Muscle layer of duodenum (tissue), 2 donors: ENCODE results near the gene MIA3.
"Not testable (repeated sequence)": the region's sequence is repeated elsewhere in the genome, so short reads cannot be mapped to it uniquely, and the experiment has no call there.

Experiments
- H3K27ac ChIP-seq: one replicate; pipeline ENCODE4 v1.7.0; 2013; ENCODE audit warnings: mild to moderate bottlenecking, low read length
- H3K27me3 ChIP-seq: one replicate; pipeline ENCODE4 v1.7.0; 2013; ENCODE audit warnings: low read depth, mild to moderate bottlenecking, control low read depth, low read length
- H3K36me3 ChIP-seq, 2 donors: one replicate each; pipeline ENCODE4 v1.7.0; 2013; ENCODE audit warnings: low read length in 2 of 2, control low read depth in 1 of 2, mild to moderate bottlenecking in 1 of 2; ENCODE audit not compliant: insufficient read depth in 2 of 2, control insufficient read depth in 1 of 2
- H3K4me1 ChIP-seq, 2 donors: one replicate each; pipeline ENCODE4 v1.7.0; 2013; ENCODE audit warnings: low read length in 2 of 2, mild to moderate bottlenecking in 2 of 2, control low read depth in 1 of 2, moderate library complexity in 1 of 2; ENCODE audit not compliant: insufficient read depth in 2 of 2, control insufficient read depth in 1 of 2
- H3K4me3 ChIP-seq, 2 donors: one replicate each; pipeline ENCODE4 v1.7.0; 2013; ENCODE audit warnings: low read length in 2 of 2, low read depth in 1 of 2, mild to moderate bottlenecking in 1 of 2
- H3K9me3 ChIP-seq, 2 donors: one replicate each; pipeline ENCODE4 v1.7.0; 2013; ENCODE audit warnings: low read length in 2 of 2, control low read depth in 1 of 2, mild to moderate bottlenecking in 1 of 2; ENCODE audit not compliant: control insufficient read depth in 1 of 2
- donor health status: healthy.

The MIA3 gene

GRCh38 chr1:222652676-222653075 is 34.8 kb downstream of the MIA3 start:
- Histone ChIP-seq H3K36me3 (peaks cover 51 to 59% of the 10 kb centered on the region in 2 donors), H3K27me3 (no peaks in the 10 kb centered on the region), H3K4me1 (no peaks in the 10 kb centered on the region), H3K27ac (no peak overlapping the region), H3K4me3 (no peak overlapping the region), H3K9me3 (no peaks in the 10 kb centered on the region)

- H3K27ac ChIP-seq, result peak overlapping the region; percentile 3
- H3K4me3 ChIP-seq, result no peak overlapping the region
- no peaks in the 10 kb centered on the region for H3K27me3 ChIP-seq
- no peaks in the 10 kb centered on the region for H3K4me1 ChIP-seq
- H3K9me3 ChIP-seq, result no peaks in the 10 kb centered on the region
- peaks cover 58 to 65% of the 10 kb centered on the region in 2 donors for H3K36me3 ChIP-seq
Observed at GRCh38 chr1:222653178-222653827, 35.4 kb downstream of the MIA3 start.

- no peaks in the 10 kb centered on the region for H3K27me3 ChIP-seq
- no peaks in the 10 kb centered on the region for H3K9me3 ChIP-seq
- H3K4me1 ChIP-seq, result no peaks in the 10 kb centered on the region
- peak overlapping the region in 1 of 2 donors; percentile 16 for H3K4me3 ChIP-seq
- peaks cover 71 to 79% of the 10 kb centered on the region in 2 donors for H3K36me3 ChIP-seq
- H3K27ac ChIP-seq, result no peak overlapping the region
Observed at GRCh38 chr1:222654849-222655248, 37.0 kb downstream of the MIA3 start.

GRCh38 chr1:222656391-222657155 is 38.7 kb downstream of the MIA3 start:
- Histone ChIP-seq H3K36me3 (peaks cover 77 to 82% of the 10 kb centered on the region in 2 donors), H3K9me3 (no peaks in the 10 kb centered on the region), H3K4me1 (no peaks in the 10 kb centered on the region), H3K27ac (no peak overlapping the region), H3K4me3 (no peak overlapping the region), H3K27me3 (no peaks in the 10 kb centered on the region)

GRCh38 chr1:222657899-222658298 is 40.0 kb downstream of the MIA3 start:
- H3K4me3 ChIP-seq, result no peak overlapping the region
- peaks cover 77 to 82% of the 10 kb centered on the region in 2 donors for H3K36me3 ChIP-seq

GRCh38 chr1:222663431-222663934 is 45.6 kb downstream of the MIA3 start:
- H3K9me3 ChIP-seq, result no peaks in the 10 kb centered on the region
- H3K4me3 ChIP-seq, result no peak overlapping the region
- no peaks in the 10 kb centered on the region for H3K27me3 ChIP-seq
- H3K36me3 ChIP-seq, result peaks cover 73 to 74% of the 10 kb centered on the region in 2 donors
- no peaks in the 10 kb centered on the region for H3K4me1 ChIP-seq
- H3K27ac ChIP-seq, result no peak overlapping the region

More at GRCh38 chr1:222657899-222658298, 40.0 kb downstream of the MIA3 start:
- Histone ChIP-seq H3K9me3 (no peaks in the 10 kb centered on the region), H3K27ac (no peak overlapping the region), H3K4me1 (no peaks in the 10 kb centered on the region), H3K27me3 (no peaks in the 10 kb centered on the region)

GRCh38 chr1:222665964-222666363 is 48.1 kb downstream of the MIA3 start:
- H3K4me1 ChIP-seq, result no peaks in the 10 kb centered on the region
- H3K9me3 ChIP-seq, result no peaks in the 10 kb centered on the region
- no peaks in the 10 kb centered on the region for H3K27me3 ChIP-seq
- peak overlapping the region; percentile 24 for H3K27ac ChIP-seq
- peaks cover 55 to 61% of the 10 kb centered on the region in 2 donors for H3K36me3 ChIP-seq
- H3K4me3 ChIP-seq, result no peak overlapping the region

- not testable (repeated sequence) for H3K27me3 ChIP-seq, H3K9me3 ChIP-seq, H3K4me1 ChIP-seq, H3K27ac ChIP-seq, H3K4me3 ChIP-seq
- peaks cover 46 to 54% of the 10 kb centered on the region in 2 donors for H3K36me3 ChIP-seq
Observed at GRCh38 chr1:222668184-222668583, 50.3 kb downstream of the MIA3 start.

GRCh38 chr1:222669107-222669506 is 51.2 kb downstream of the MIA3 start:
- H3K4me3 ChIP-seq, H3K27me3 ChIP-seq, H3K9me3 ChIP-seq, H3K4me1 ChIP-seq, H3K27ac ChIP-seq: not testable (repeated sequence)
- peaks cover 36 to 49% of the 10 kb centered on the region in 2 donors for H3K36me3 ChIP-seq

- Histone ChIP-seq H3K36me3 (peaks cover 34 to 47% of the 10 kb centered on the region in 2 donors), H3K4me1 (no peaks in the 10 kb centered on the region), H3K4me3 (no peak overlapping the region), H3K9me3 (no peaks in the 10 kb centered on the region), H3K27me3 (no peaks in the 10 kb centered on the region), H3K27ac (no peak overlapping the region)
Observed at GRCh38 chr1:222670110-222670509, 52.2 kb downstream of the MIA3 start.

GRCh38 chr1:222680080-222680479 is 62.2 kb downstream of the MIA3 start:
- H3K36me3 ChIP-seq, result peaks cover 31 to 36% of the 10 kb centered on the region in 2 donors

More at GRCh38 chr1:222680080-222680479, 62.2 kb downstream of the MIA3 start:
- H3K4me3 ChIP-seq, result no peak overlapping the region
- no peaks in the 10 kb centered on the region for H3K9me3 ChIP-seq
- H3K27me3 ChIP-seq, result no peaks in the 10 kb centered on the region
- H3K27ac ChIP-seq, result no peak overlapping the region
- H3K4me1 ChIP-seq, result no peaks in the 10 kb centered on the region
